ENCODE measurements around the gene FBXL15.

GRCh38 chr10:102403115-102403514, 17.5 kb upstream of the FBXL15 start:
- TF ChIP-seq CTCF (IDR thresholded peaks at IDR 0.05) (no peak), EZH2 (IDR thresholded peaks at IDR 0.05; ENCODE audit: borderline replicate concordance, insufficient read depth, low read depth, low read length, poor library complexity, severe bottlenecking) (no peak)

All from B cell (primary cell).